Spleen (tissue), 7 donors: ENCODE measurements around the gene KCNJ10.

Experiments used
- POLR2A ChIP-seq, 3 donors: fragments of 450-650 bp; IDR thresholded peaks; one replicate each; pipeline ENCODE4 v1.5.1; 2017; ENCODE audit warnings: antibody characterized with exemption in 3 of 3, mild to moderate bottlenecking in 1 of 3
- TF ChIP-seq, protein P1 (sequence below), 11 experiments: fragments of 200-600 bp in 7 of 11; fragments of 450-650 bp in 4 of 11; sonication (generic) in 4 of 11; IDR thresholded peaks in 8 of 11; conservative IDR thresholded peaks in 3 of 11; 1 replicate in 7 of 11; 2 replicates in 4 of 11; pipeline versions ENCODE4 v1.4.0 to v1.8.0; 2016 to 2021; ENCODE audit warnings: antibody characterized with exemption in 11 of 11, inconsistent platforms in 4 of 11, mild to moderate bottlenecking in 1 of 11
- donor health status: DM: no; HTN: no; CAD: no; lungs with moderate emphysema.
- donor health status: DM: no; HTN: no; CAD: no.
- donor health status: DM: no; HTN: no; CAD: no.

DNA sequence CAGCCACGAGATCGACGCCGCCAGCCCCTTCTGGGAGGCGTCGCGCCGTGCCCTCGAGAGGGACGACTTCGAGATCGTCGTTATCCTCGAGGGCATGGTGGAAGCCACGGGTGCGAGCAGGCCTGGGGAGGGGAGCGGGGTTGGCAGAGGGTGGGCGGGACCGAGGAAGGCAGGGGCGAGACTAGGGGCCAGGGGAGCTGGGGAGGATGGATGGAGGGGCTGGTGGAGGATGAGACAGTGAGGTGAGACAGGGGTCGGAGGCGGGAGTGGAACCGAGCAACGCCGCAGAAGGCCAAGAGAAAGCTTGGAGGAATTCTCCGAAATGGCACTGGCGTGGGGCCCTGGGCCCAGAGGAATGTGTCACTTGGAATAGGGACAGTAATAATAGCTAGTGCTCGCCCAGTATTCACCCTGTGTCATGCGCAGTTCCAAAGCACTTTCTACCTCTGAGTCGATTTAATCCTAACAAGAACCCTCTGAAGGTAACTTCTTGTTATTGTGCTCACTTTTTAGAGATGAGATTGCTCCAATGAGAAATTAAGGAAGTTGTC lies 14.9 kb upstream of the KCNJ10 start:
- TF ChIP-seq POLR2A (IDR thresholded peaks at IDR 0.05) = no peak
- TF ChIP-seq, protein P1, sequence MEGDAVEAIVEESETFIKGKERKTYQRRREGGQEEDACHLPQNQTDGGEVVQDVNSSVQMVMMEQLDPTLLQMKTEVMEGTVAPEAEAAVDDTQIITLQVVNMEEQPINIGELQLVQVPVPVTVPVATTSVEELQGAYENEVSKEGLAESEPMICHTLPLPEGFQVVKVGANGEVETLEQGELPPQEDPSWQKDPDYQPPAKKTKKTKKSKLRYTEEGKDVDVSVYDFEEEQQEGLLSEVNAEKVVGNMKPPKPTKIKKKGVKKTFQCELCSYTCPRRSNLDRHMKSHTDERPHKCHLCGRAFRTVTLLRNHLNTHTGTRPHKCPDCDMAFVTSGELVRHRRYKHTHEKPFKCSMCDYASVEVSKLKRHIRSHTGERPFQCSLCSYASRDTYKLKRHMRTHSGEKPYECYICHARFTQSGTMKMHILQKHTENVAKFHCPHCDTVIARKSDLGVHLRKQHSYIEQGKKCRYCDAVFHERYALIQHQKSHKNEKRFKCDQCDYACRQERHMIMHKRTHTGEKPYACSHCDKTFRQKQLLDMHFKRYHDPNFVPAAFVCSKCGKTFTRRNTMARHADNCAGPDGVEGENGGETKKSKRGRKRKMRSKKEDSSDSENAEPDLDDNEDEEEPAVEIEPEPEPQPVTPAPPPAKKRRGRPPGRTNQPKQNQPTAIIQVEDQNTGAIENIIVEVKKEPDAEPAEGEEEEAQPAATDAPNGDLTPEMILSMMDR (IDR thresholded peaks at IDR 0.05 in 8 of 11, conservative IDR thresholded peaks at IDR 0.05 in 3 of 11) = no peak
